Measurements from ENCODE around the gene VWA3B.

The VWA3B gene

GRCh38 chr2:98172150-98172765, 85.3 kb downstream of the VWA3B start:
- in situ Hi-C loops (cut with MboI; ENCODE audit: low sequenced_read_pairs), result no loop called here

GRCh38 chr2:98172951-98173350, 86.0 kb downstream of the VWA3B start:
- in situ Hi-C loops (cut with MboI; ENCODE audit: low sequenced_read_pairs), result no loop called here

- in situ Hi-C loops (cut with MboI; ENCODE audit: low sequenced_read_pairs), result no loop called here
Measured at GRCh38 chr2:98175811-98176210, 88.8 kb downstream of the VWA3B start.

GRCh38 chr2:98177286-98177685, 90.3 kb downstream of the VWA3B start:
- in situ Hi-C loops (cut with MboI; ENCODE audit: low sequenced_read_pairs), result no loop called here

GRCh38 chr2:98177986-98178385, 91.0 kb downstream of the VWA3B start:
- in situ Hi-C loops (cut with MboI; ENCODE audit: low sequenced_read_pairs), result no loop called here

- in situ Hi-C loops (cut with MboI; ENCODE audit: low sequenced_read_pairs), result no loop called here
Measured at GRCh38 chr2:98180456-98180855, 93.5 kb downstream of the VWA3B start.

- in situ Hi-C loops (cut with MboI; ENCODE audit: low sequenced_read_pairs), result no loop called here
Measured at GRCh38 chr2:98181346-98181745, 94.4 kb downstream of the VWA3B start.

GRCh38 chr2:98185801-98186200, 98.8 kb downstream of the VWA3B start:
- in situ Hi-C loops (cut with MboI; ENCODE audit: low sequenced_read_pairs), result no loop called here

GRCh38 chr2:98187194-98187593, 100.2 kb downstream of the VWA3B start:
- in situ Hi-C loops (cut with MboI; ENCODE audit: low sequenced_read_pairs), result no loop called here

GRCh38 chr2:98188351-98189046, 101.5 kb downstream of the VWA3B start:
- in situ Hi-C loops (cut with MboI; ENCODE audit: low sequenced_read_pairs), result no loop called here

- in situ Hi-C loops (cut with MboI; ENCODE audit: low sequenced_read_pairs), result no loop called here
Measured at GRCh38 chr2:98191883-98192282, 104.9 kb downstream of the VWA3B start.

GRCh38 chr2:98201576-98201975, 114.6 kb downstream of the VWA3B start:
- in situ Hi-C loops (cut with MboI; ENCODE audit: low sequenced_read_pairs), result no loop called here

- in situ Hi-C loops (cut with MboI; ENCODE audit: low sequenced_read_pairs), result no loop called here
Measured at GRCh38 chr2:98205889-98206288, 118.9 kb downstream of the VWA3B start.

- in situ Hi-C loops (cut with MboI; ENCODE audit: low sequenced_read_pairs), result no loop called here
Measured at GRCh38 chr2:98212092-98213000, 125.4 kb downstream of the VWA3B start.

- in situ Hi-C loops (cut with MboI; ENCODE audit: low sequenced_read_pairs), result no loop called here
Measured at GRCh38 chr2:98216616-98217015, 129.6 kb downstream of the VWA3B start.

- in situ Hi-C loops (cut with MboI; ENCODE audit: low sequenced_read_pairs), result no loop called here
Measured at GRCh38 chr2:98219152-98219551, 132.2 kb downstream of the VWA3B start.

- in situ Hi-C loops (cut with MboI; ENCODE audit: low sequenced_read_pairs), result no loop called here
Measured at GRCh38 chr2:98233941-98234340, 147.0 kb downstream of the VWA3B start.

GRCh38 chr2:98234776-98235175, 147.8 kb downstream of the VWA3B start:
- in situ Hi-C loops (cut with MboI; ENCODE audit: low sequenced_read_pairs), result no loop called here

GRCh38 chr2:98236935-98237334, 150.0 kb downstream of the VWA3B start:
- in situ Hi-C loops (cut with MboI; ENCODE audit: low sequenced_read_pairs), result no loop called here

- in situ Hi-C loops (cut with MboI; ENCODE audit: low sequenced_read_pairs), result no loop called here
Measured at GRCh38 chr2:98240786-98241398, 153.9 kb downstream of the VWA3B start.

GRCh38 chr2:98241592-98241991, 154.6 kb downstream of the VWA3B start:
- in situ Hi-C loops (cut with MboI; ENCODE audit: low sequenced_read_pairs), result no loop called here

Measured in HL-60/S4 treated with retinoic acid at 250 ng/mL for 4 days and 3 days (cell line).